Measurements from ENCODE around the gene ATG2A. TPM values are rescaled to one million over a fixed set of nuclear protein-coding genes. Genes with fewer than 3 reads are reported as not detected.

The ATG2A gene
- total RNA-seq, 1 donor from 2014 or later: 21.4 TPM

DNA sequence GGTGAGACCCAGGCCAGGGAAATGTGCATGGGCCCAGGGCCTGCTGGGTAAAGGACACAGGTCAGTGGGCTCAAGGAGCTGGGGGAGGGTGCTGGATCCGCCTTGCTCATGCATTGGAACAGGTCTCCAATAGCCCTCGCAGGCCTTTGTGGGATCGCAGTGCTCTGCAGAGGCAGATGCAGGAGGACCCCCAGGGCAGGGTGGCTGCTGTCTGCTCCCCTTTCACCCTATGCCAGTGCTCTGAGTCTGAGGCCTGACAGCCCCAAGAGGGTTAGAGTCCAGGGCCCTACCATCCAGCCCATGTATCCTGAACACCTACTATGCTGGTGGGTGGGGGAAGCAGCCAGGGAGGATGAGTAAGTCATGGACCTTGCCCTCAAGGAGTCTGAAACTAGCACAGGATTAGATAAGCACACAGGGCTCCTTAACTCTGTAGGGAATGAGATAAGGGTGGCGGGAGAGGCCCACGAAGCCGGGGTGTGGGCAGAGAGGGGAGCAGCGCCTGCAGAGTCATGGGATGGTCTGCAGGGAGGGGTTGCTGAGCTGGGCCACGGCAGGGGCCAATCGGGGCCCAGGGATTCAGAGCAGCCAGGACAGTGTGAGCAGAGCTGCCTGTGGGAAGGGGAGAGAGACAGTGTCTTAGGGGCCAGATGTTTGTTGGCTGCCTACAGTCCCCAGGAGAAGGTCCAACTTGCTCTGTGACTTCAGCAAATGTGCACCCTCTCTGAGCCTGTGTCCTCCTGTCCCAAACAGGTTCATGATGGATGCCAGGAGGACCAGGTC, 28.1 kb downstream of the ATG2A start:
- Histone ChIP-seq H4K20me1 (ENCODE audit: insufficient read depth, low read length) (no peaks in the 10 kb centered on the region), H2AFZ (ENCODE audit: low read depth, low read length) (peak overlapping the region; percentile 26), H3K27me3 (ENCODE audit: insufficient read depth, low read length) (no peaks in the 10 kb centered on the region), H3K27ac (ENCODE audit: low read depth, low read length) (no peak overlapping the region), H3K79me2 (ENCODE audit: insufficient read depth, low read length) (no peaks in the 10 kb centered on the region), H3K9ac (ENCODE audit: low read length) (no peak overlapping the region), H3K4me1 (ENCODE audit: insufficient read depth, low read length) (peaks cover 8% of the 10 kb centered on the region), H3K36me3 (ENCODE audit: insufficient read depth, low read length) (no peaks in the 10 kb centered on the region), H3K9me3 (ENCODE audit: insufficient read depth, low read depth, low read length) (no peaks in the 10 kb centered on the region), H3K4me2 (ENCODE audit: low read length) (no peak overlapping the region), H3K4me3 (ENCODE audit: insufficient read depth, low read depth, low read length) (no peak overlapping the region)
- Mint-ChIP-seq H3K4me3 (ENCODE audit: unreplicated experiment) (no peak overlapping the region), H3K27ac (ENCODE audit: unreplicated experiment) (no peak overlapping the region), H3K36me3 (ENCODE audit: low read depth, unreplicated experiment) (peaks cover 2% of the 10 kb centered on the region), H3K4me1 (ENCODE audit: low read depth, unreplicated experiment) (peaks cover 14% of the 10 kb centered on the region), H3K9me3 (ENCODE audit: unreplicated experiment) (no peaks in the 10 kb centered on the region), H3K27me3 (ENCODE audit: low read depth, unreplicated experiment) (peaks cover 6% of the 10 kb centered on the region)
- FAIRE-seq (no peak), DNase-seq (ENCODE audit: low read depth) (no peak)
- TF ChIP-seq EZH2 (IDR thresholded peaks at IDR 0.05; ENCODE audit: insufficient read depth, low read length): no peak
- TF ChIP-seq, protein P1, sequence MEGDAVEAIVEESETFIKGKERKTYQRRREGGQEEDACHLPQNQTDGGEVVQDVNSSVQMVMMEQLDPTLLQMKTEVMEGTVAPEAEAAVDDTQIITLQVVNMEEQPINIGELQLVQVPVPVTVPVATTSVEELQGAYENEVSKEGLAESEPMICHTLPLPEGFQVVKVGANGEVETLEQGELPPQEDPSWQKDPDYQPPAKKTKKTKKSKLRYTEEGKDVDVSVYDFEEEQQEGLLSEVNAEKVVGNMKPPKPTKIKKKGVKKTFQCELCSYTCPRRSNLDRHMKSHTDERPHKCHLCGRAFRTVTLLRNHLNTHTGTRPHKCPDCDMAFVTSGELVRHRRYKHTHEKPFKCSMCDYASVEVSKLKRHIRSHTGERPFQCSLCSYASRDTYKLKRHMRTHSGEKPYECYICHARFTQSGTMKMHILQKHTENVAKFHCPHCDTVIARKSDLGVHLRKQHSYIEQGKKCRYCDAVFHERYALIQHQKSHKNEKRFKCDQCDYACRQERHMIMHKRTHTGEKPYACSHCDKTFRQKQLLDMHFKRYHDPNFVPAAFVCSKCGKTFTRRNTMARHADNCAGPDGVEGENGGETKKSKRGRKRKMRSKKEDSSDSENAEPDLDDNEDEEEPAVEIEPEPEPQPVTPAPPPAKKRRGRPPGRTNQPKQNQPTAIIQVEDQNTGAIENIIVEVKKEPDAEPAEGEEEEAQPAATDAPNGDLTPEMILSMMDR (IDR thresholded peaks at IDR 0.05; ENCODE audit: insufficient read depth, low read depth, low read length): no peak

DNA sequence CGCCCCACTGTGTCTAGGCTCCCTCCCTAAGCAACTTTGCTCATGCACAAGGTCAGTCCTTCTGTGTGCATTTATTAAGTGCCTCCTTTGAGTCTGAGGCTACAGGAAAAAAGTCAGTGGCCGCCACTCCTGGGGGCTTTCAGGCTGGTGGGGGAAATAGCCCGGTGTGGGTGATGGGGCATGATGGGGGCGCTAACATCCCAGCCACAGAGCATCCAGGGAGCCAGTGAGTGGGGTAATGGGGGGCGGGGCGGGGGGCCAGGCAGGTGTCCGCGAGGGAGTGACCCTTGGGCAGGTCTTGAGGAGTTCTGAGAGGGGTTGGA, 28.6 kb downstream of the ATG2A start:
- DNase-seq (ENCODE audit: low read depth) (no peak), FAIRE-seq (no peak)
- H4K20me1 ChIP-seq (ENCODE audit: insufficient read depth, low read length): no peaks in the 10 kb centered on the region
- H3K4me1 ChIP-seq (ENCODE audit: insufficient read depth, low read length): peaks cover 8% of the 10 kb centered on the region
- peaks cover 14% of the 10 kb centered on the region for H3K4me1 Mint-ChIP-seq (ENCODE audit: low read depth, unreplicated experiment)
- peak overlapping the region; percentile 52 for H3K9ac ChIP-seq (ENCODE audit: low read length)
- no peak overlapping the region for H3K27ac ChIP-seq (ENCODE audit: low read depth, low read length)
- H3K4me2 ChIP-seq (ENCODE audit: low read length): peak overlapping the region; percentile 85
- peak overlapping the region; percentile 38 for H3K4me3 ChIP-seq (ENCODE audit: insufficient read depth, low read depth, low read length)
- no peaks in the 10 kb centered on the region for H3K79me2 ChIP-seq (ENCODE audit: insufficient read depth, low read length)
- H2AFZ ChIP-seq (ENCODE audit: low read depth, low read length): peak overlapping the region; percentile 99
- H3K4me3 Mint-ChIP-seq (ENCODE audit: unreplicated experiment): peak overlapping the region; percentile 79
- no peaks in the 10 kb centered on the region for H3K36me3 ChIP-seq (ENCODE audit: insufficient read depth, low read length)
- H3K27me3 ChIP-seq (ENCODE audit: insufficient read depth, low read length): no peaks in the 10 kb centered on the region
- peaks cover 2% of the 10 kb centered on the region for H3K36me3 Mint-ChIP-seq (ENCODE audit: low read depth, unreplicated experiment)
- H3K27me3 Mint-ChIP-seq (ENCODE audit: low read depth, unreplicated experiment): peaks cover 7% of the 10 kb centered on the region
- no peak overlapping the region for H3K27ac Mint-ChIP-seq (ENCODE audit: unreplicated experiment)
- no peaks in the 10 kb centered on the region for H3K9me3 ChIP-seq (ENCODE audit: insufficient read depth, low read depth, low read length)
- H3K9me3 Mint-ChIP-seq (ENCODE audit: unreplicated experiment): no peaks in the 10 kb centered on the region
- TF ChIP-seq EZH2 (IDR thresholded peaks at IDR 0.05; ENCODE audit: insufficient read depth, low read length): no peak
- TF ChIP-seq, protein P1 (IDR thresholded peaks at IDR 0.05; ENCODE audit: insufficient read depth, low read depth, low read length): no peak

DNA sequence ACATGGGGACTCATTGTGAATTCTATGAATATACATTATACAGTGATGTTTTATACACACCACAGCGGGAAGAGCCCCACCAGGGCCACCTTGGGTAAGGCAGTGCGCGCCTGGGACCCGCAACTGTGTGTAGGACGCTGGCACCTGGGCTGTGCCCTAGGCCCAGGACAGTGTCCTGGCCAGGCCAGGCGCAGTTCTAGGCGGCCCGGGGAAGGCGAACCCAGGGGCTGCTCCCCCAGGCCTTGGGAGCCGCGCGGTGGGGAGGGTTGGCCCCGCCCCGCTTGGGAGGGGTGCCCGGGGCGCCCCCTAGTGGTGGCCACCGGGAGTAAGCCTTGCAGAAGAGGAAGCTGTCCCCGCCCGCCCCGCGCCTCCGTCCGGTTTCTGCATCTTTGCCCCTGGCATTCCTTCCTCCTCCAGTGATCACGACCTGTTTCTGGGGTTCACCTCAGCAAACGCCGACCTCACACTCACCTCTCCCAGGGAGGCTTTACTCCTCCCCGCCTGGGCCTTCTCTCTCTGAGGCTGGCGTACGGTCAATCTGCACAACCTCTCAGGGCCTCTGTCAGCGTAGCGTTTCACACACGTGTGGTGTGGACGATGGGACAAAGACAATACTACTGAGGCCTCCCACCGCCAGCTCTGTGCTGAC, 29.1 kb downstream of the ATG2A start:
- H3K9ac ChIP-seq (ENCODE audit: low read length): peak overlapping the region; percentile 52
- peaks cover 14% of the 10 kb centered on the region for H3K4me1 Mint-ChIP-seq (ENCODE audit: low read depth, unreplicated experiment)
- H3K9me3 ChIP-seq (ENCODE audit: insufficient read depth, low read depth, low read length): no peaks in the 10 kb centered on the region
- peaks cover 8% of the 10 kb centered on the region for H3K4me1 ChIP-seq (ENCODE audit: insufficient read depth, low read length)
- H3K4me2 ChIP-seq (ENCODE audit: low read length): peak overlapping the region; percentile 85
- peaks cover 7% of the 10 kb centered on the region for H3K27me3 Mint-ChIP-seq (ENCODE audit: low read depth, unreplicated experiment)
- H3K4me3 ChIP-seq (ENCODE audit: insufficient read depth, low read depth, low read length): peak overlapping the region; percentile 38
- DNase-seq (ENCODE audit: low read depth): no peak
- peak overlapping the region; percentile 47 for H3K27ac Mint-ChIP-seq (ENCODE audit: unreplicated experiment)
- H3K27ac ChIP-seq (ENCODE audit: low read depth, low read length): no peak overlapping the region
- no peaks in the 10 kb centered on the region for H3K36me3 ChIP-seq (ENCODE audit: insufficient read depth, low read length)
- no peaks in the 10 kb centered on the region for H3K79me2 ChIP-seq (ENCODE audit: insufficient read depth, low read length)
- TF ChIP-seq, protein P1 (IDR thresholded peaks at IDR 0.05; ENCODE audit: insufficient read depth, low read depth, low read length): peak; percentile 38
- TF ChIP-seq EZH2 (IDR thresholded peaks at IDR 0.05; ENCODE audit: insufficient read depth, low read length): no peak
- no peak for FAIRE-seq
- H3K9me3 Mint-ChIP-seq (ENCODE audit: unreplicated experiment): no peaks in the 10 kb centered on the region
- peak overlapping the region; percentile 79 for H3K4me3 Mint-ChIP-seq (ENCODE audit: unreplicated experiment)
- no peaks in the 10 kb centered on the region for H3K27me3 ChIP-seq (ENCODE audit: insufficient read depth, low read length)
- no peaks in the 10 kb centered on the region for H4K20me1 ChIP-seq (ENCODE audit: insufficient read depth, low read length)
- peak overlapping the region; percentile 99 for H2AFZ ChIP-seq (ENCODE audit: low read depth, low read length)
- H3K36me3 Mint-ChIP-seq (ENCODE audit: low read depth, unreplicated experiment): peaks cover 2% of the 10 kb centered on the region

Measured in astrocyte (in vitro differentiated cells and primary cell).